CD4-positive, alpha-beta T cell treated with Interferon gamma for 1 hour (primary cell): ENCODE data around the gene KIZ.
"Not testable (repeated sequence)": the region's sequence is repeated elsewhere in the genome, so short reads cannot be mapped to it uniquely, and the experiment has no call there.

Experiments
- DNase-seq: peaks from one replicate; pipeline ENCODE4 v3.0.0-alpha.2; 2020

The KIZ gene

GRCh38 chr20:21139881-21140566 lies 14.1 kb downstream of the KIZ start:
- no peak for DNase-seq

GRCh38 chr20:21141825-21142224 lies 15.9 kb downstream of the KIZ start:
- no peak for DNase-seq

- no peak for DNase-seq
Measured at GRCh38 chr20:21143194-21143890, 17.5 kb downstream of the KIZ start.

- no peak for DNase-seq
Measured at GRCh38 chr20:21145424-21145823, 19.5 kb downstream of the KIZ start.

- no peak for DNase-seq
Measured at GRCh38 chr20:21146215-21146614, 20.3 kb downstream of the KIZ start.

GRCh38 chr20:21147593-21147992 lies 21.7 kb downstream of the KIZ start:
- no peak for DNase-seq

GRCh38 chr20:21149344-21149743 lies 23.5 kb downstream of the KIZ start:
- no peak for DNase-seq

- DNase-seq, result no peak
Measured at GRCh38 chr20:21151791-21152190, 25.9 kb downstream of the KIZ start.

GRCh38 chr20:21154692-21155091 lies 28.8 kb downstream of the KIZ start:
- DNase-seq, result no peak

GRCh38 chr20:21155268-21155667 lies 29.4 kb downstream of the KIZ start:
- no peak for DNase-seq

GRCh38 chr20:21156266-21156665 lies 30.4 kb downstream of the KIZ start:
- no peak for DNase-seq

GRCh38 chr20:21157006-21157405 lies 31.1 kb downstream of the KIZ start:
- DNase-seq, result no peak

- no peak for DNase-seq
Measured at GRCh38 chr20:21159658-21160380, 33.9 kb downstream of the KIZ start.

- DNase-seq, result no peak
Measured at GRCh38 chr20:21161926-21162325, 36.0 kb downstream of the KIZ start.

GRCh38 chr20:21162631-21163030 lies 36.7 kb downstream of the KIZ start:
- DNase-seq, result no peak

GRCh38 chr20:21166801-21167200 lies 40.9 kb downstream of the KIZ start:
- no peak for DNase-seq

GRCh38 chr20:21167261-21167660 lies 41.4 kb downstream of the KIZ start:
- DNase-seq, result no peak

GRCh38 chr20:21168061-21168460 lies 42.2 kb downstream of the KIZ start:
- not testable (repeated sequence) for DNase-seq

GRCh38 chr20:21172626-21173025 lies 46.7 kb downstream of the KIZ start:
- no peak for DNase-seq

GRCh38 chr20:21173485-21173884 lies 47.6 kb downstream of the KIZ start:
- DNase-seq, result no peak

- no peak for DNase-seq
Measured at GRCh38 chr20:21174516-21175239, 48.8 kb downstream of the KIZ start.

- DNase-seq, result no peak
Measured at GRCh38 chr20:21175433-21175832, 49.6 kb downstream of the KIZ start.

- DNase-seq, result no peak
Measured at GRCh38 chr20:21177767-21178166, 51.9 kb downstream of the KIZ start.
